ENCODE results near the gene ISCA2.

ISCA2 gene

GRCh38 chr14:74510959-74511409 lies 17.4 kb downstream of the ISCA2 start:
- no peak for TF ChIP-seq CTCF (IDR thresholded peaks at IDR 0.05; ENCODE audit: control insufficient read depth, extremely low read depth, insufficient read depth)
- no peak for DNase-seq (ENCODE audit: low read depth)
- H3K4me3 ChIP-seq (ENCODE audit: low read depth, low read length): no peak overlapping the region

- DNase-seq (ENCODE audit: low read depth): no peak
- no peak overlapping the region for H3K4me3 ChIP-seq (ENCODE audit: low read depth, low read length)
- TF ChIP-seq CTCF (IDR thresholded peaks at IDR 0.05; ENCODE audit: control insufficient read depth, extremely low read depth, insufficient read depth): no peak
Measured at GRCh38 chr14:74511966-74512830, 18.6 kb downstream of the ISCA2 start.

GRCh38 chr14:74514471-74514941 lies 20.9 kb downstream of the ISCA2 start:
- TF ChIP-seq CTCF (IDR thresholded peaks at IDR 0.05; ENCODE audit: control insufficient read depth, extremely low read depth, insufficient read depth): no peak
- DNase-seq (ENCODE audit: low read depth): no peak

GRCh38 chr14:74515891-74516412 lies 22.4 kb downstream of the ISCA2 start:
- DNase-seq (ENCODE audit: low read depth): no peak
- no peak for TF ChIP-seq CTCF (IDR thresholded peaks at IDR 0.05; ENCODE audit: control insufficient read depth, extremely low read depth, insufficient read depth)
- no peak overlapping the region for H3K4me3 ChIP-seq (ENCODE audit: low read depth, low read length)

More at GRCh38 chr14:74514471-74514941, 20.9 kb downstream of the ISCA2 start:
- no peak overlapping the region for H3K4me3 ChIP-seq (ENCODE audit: low read depth, low read length)

- TF ChIP-seq CTCF (IDR thresholded peaks at IDR 0.05; ENCODE audit: control insufficient read depth, extremely low read depth, insufficient read depth): no peak
- no peak overlapping the region for H3K4me3 ChIP-seq (ENCODE audit: low read depth, low read length)
- no peak for DNase-seq (ENCODE audit: low read depth)
Measured at GRCh38 chr14:74516451-74517160, 23.0 kb downstream of the ISCA2 start.

- TF ChIP-seq CTCF (IDR thresholded peaks at IDR 0.05; ENCODE audit: control insufficient read depth, extremely low read depth, insufficient read depth): no peak
Measured at GRCh38 chr14:74517731-74518130, 24.2 kb downstream of the ISCA2 start.

More at GRCh38 chr14:74517731-74518130, 24.2 kb downstream of the ISCA2 start:
- DNase-seq (ENCODE audit: low read depth): no peak
- no peak overlapping the region for H3K4me3 ChIP-seq (ENCODE audit: low read depth, low read length)

Measured in LNCaP clone FGC (cell line).